Brain microvascular endothelial cell (primary cell): Measurements from ENCODE around the gene PMAIP1.

Source experiments
- DNase-seq: peaks from one replicate; pipeline ENCODE4 v3.0.0-alpha.2; 2020
- H3K27ac ChIP-seq: fragments of 250-450 bp; sonication (Bioruptor Pico); 2 replicates; pipeline ENCODE4 v1.5.1; 2020; ENCODE audit warnings: mild to moderate bottlenecking, moderate library complexity
- H3K27me3 ChIP-seq: fragments of 250-450 bp; sonication (Bioruptor Pico); replicated peaks from 2 replicates; pipeline ENCODE4 v1.5.1; 2020; ENCODE audit warnings: mild to moderate bottlenecking
- H3K36me3 ChIP-seq: fragments of 250-450 bp; sonication (Bioruptor Pico); replicated peaks from 2 replicates; pipeline ENCODE4 v1.5.1; 2020; ENCODE audit warnings: mild to moderate bottlenecking
- H3K4me3 ChIP-seq: 2 replicates; pipeline ENCODE4 v1.5.1; 2011; ENCODE audit warnings: low read depth, mild to moderate bottlenecking, control low read depth, low read length, moderate library complexity
- in situ Hi-C: cut with HindIII; loops from 2 replicates; pipeline ENCODE4 v1.10.0; 2017; ENCODE audit warnings: low sequenced_read_pairs, low pct_ligation_motif_present
- TF ChIP-seq, protein P1 (sequence below): IDR thresholded peaks from 2 replicates; pipeline ENCODE4 v1.5.1; 2011; ENCODE audit warnings: low read depth, mild to moderate bottlenecking, moderate library complexity, low read length, control low read depth, inconsistent platforms; ENCODE audit errors: missing control alignments

PMAIP1 gene

DNA sequence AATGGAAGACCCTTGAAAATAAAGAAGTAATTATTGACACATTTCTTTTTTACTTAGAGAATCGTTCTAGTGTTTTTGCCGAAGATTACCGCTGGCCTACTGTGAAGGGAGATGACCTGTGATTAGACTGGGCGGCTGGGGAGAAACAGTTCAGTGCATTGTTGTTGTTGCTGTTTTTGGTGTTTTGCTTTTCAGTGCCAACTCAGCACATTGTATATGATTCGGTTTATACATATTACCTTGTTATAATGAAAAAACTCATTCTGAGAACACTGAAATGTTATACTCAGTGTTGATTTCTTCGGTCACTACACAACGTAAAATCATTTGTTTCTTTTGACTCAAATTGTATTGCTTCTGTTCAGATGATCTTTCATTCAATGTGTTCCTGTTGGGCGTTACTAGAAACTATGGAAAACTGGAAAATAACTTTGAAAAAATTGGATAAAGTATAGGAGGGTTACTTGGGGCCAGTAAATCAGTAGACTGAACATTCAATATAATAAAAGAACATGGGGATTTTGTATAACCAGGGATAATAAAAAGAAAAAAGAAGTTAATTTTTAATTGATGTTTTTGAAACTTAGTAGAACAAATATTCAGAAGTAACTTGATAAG, 3.3 kb downstream of the PMAIP1 start:
- no peak for DNase-seq
- Histone ChIP-seq H3K36me3 (peaks cover 8% of the 10 kb centered on the region), H3K27me3 (no peaks in the 10 kb centered on the region), H3K4me3 (no peak overlapping the region), H3K27ac (no peak overlapping the region)
- TF ChIP-seq, protein P1, sequence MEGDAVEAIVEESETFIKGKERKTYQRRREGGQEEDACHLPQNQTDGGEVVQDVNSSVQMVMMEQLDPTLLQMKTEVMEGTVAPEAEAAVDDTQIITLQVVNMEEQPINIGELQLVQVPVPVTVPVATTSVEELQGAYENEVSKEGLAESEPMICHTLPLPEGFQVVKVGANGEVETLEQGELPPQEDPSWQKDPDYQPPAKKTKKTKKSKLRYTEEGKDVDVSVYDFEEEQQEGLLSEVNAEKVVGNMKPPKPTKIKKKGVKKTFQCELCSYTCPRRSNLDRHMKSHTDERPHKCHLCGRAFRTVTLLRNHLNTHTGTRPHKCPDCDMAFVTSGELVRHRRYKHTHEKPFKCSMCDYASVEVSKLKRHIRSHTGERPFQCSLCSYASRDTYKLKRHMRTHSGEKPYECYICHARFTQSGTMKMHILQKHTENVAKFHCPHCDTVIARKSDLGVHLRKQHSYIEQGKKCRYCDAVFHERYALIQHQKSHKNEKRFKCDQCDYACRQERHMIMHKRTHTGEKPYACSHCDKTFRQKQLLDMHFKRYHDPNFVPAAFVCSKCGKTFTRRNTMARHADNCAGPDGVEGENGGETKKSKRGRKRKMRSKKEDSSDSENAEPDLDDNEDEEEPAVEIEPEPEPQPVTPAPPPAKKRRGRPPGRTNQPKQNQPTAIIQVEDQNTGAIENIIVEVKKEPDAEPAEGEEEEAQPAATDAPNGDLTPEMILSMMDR: no peak
- in situ Hi-C loops: no loop called here

DNA sequence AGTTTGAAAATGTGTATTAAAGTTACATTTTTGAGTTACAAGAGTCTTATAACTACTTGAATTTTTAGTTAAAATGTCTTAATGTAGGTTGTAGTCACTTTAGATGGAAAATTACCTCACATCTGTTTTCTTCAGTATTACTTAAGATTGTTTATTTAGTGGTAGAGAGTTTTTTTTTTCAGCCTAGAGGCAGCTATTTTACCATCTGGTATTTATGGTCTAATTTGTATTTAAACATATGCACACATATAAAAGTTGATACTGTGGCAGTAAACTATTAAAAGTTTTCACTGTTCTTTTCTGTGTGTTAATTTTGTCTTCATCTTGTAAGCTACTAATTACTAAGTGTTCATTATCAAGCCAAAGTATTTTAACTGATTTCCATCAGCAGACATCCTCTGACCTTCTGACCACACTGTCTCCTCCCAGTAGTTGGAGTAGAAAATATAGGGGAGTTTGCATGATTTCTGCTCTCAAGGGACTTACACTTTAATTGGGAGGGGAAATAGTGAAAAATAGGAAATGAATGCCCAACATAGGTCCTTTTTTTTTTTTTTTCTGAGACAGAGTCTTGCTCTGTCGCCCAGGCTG, 4.3 kb downstream of the PMAIP1 start:
- DNase-seq: no peak
- no peaks in the 10 kb centered on the region for H3K27me3 ChIP-seq
- TF ChIP-seq, protein P1: no peak
- no peak overlapping the region for H3K27ac ChIP-seq
- peaks cover 8% of the 10 kb centered on the region for H3K36me3 ChIP-seq
- in situ Hi-C loops: no loop called here
- H3K4me3 ChIP-seq: no peak overlapping the region

DNA sequence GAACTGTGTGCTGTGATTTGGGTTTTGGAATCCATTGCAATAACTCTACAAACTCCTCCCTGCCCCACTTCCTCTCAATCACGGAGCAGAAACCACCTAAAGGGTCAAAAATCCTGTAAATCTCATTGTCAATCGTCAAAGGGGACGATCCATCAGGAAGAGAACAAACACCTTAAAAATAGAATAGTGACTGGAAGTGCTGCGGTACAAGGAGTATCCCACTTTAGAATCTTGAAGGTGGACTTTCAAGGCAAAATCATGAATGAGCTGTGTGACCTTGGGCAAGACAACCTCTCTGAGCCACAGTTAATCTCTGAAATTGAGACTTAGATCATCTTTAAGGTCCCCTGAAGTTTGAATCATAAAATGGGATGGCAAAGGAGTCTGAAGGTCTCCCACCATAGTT, 5.9 kb downstream of the PMAIP1 start:
- H3K27me3 ChIP-seq: no peaks in the 10 kb centered on the region
- in situ Hi-C loops: no loop called here
- H3K36me3 ChIP-seq: peaks cover 8% of the 10 kb centered on the region
- no peak overlapping the region for H3K4me3 ChIP-seq
- DNase-seq: no peak
- TF ChIP-seq, protein P1: no peak
- no peak overlapping the region for H3K27ac ChIP-seq

DNA sequence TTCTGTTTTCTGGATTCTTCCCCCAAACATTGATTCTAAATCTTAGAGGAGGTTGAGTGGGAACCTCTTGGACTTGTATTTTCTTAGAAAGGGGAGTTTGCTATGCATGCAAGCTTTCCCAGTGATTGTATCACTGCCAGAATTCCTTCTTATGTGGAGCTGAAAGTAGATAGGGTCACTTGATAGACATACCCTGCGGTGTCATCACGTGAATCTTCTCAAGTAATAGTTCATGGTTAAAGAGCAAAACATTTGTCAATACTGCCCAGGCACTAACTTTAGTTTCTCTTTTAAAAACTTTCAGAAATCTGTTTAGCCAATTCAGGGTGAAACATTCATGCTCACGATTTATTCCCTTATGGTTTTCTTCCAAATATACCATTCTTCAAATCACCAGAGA, 6.4 kb downstream of the PMAIP1 start:
- H3K4me3 ChIP-seq: no peak overlapping the region
- H3K36me3 ChIP-seq: peaks cover 8% of the 10 kb centered on the region
- H3K27me3 ChIP-seq: no peaks in the 10 kb centered on the region
- DNase-seq: no peak
- in situ Hi-C loops: no loop called here
- no peak overlapping the region for H3K27ac ChIP-seq
- TF ChIP-seq, protein P1: no peak

DNA sequence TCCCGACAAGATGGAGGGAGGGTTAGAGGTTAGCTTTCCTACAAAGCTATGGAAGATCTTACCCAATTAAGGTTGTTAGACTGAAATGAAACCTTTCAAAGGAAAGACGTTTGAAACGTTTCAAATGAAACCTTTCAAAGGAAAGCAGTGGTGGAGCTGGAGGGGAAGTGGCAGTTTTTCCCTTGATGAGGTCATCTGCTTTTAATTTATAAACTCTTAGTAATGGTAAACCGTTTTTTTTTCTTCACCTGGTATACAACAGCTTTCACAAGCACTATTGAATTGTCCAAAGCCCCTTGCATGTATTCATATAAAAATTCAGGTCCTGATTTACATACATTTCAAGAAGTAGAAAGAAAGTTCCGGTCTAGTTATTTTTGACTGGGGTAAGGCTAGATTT, 7.4 kb downstream of the PMAIP1 start:
- in situ Hi-C loops: no loop called here
- Histone ChIP-seq H3K4me3 (no peak overlapping the region), H3K36me3 (peaks cover 8% of the 10 kb centered on the region), H3K27ac (no peak overlapping the region), H3K27me3 (no peaks in the 10 kb centered on the region)
- DNase-seq: no peak
- TF ChIP-seq, protein P1: no peak

DNA sequence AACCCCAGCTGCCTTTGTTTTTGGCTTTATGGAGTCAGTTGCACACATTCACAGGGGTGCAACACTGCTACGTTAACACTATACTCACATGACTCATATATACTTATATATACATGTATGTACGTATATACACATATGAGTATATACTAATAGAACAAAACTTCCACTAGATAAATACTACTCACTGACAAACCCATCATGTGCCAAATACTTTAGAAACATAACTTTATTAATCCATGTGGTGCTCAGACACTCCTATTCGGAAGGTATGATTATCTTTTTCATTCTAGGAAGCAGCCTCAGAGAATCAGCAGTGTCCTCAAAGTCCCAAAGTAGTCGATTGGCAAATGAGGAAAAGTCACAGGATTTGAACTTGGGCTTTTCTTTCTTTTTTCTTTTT, 7.9 kb downstream of the PMAIP1 start:
- peaks cover 5% of the 10 kb centered on the region for H3K36me3 ChIP-seq
- in situ Hi-C loops: no loop called here
- DNase-seq: no peak
- H3K27ac ChIP-seq: no peak overlapping the region
- TF ChIP-seq, protein P1: no peak
- H3K4me3 ChIP-seq: no peak overlapping the region
- H3K27me3 ChIP-seq: no peaks in the 10 kb centered on the region
